Adrenal gland (tissue), 5 donors: ENCODE data around the gene HAPSTR1.
A peak's percentile ranks its signal among the peaks of the same experiment; 100 is the strongest.

Experiments
- CTCF ChIP-seq, 6 experiments: fragments of 450-650 bp in 4 of 6; fragments of 200-600 bp in 2 of 6; sonication (generic) in 1 of 6; IDR thresholded peaks; 1 replicate in 5 of 6; 2 replicates in 1 of 6; pipeline versions ENCODE4 v1.5.1 to v1.8.0; 2016 to 2021; ENCODE audit warnings: antibody characterized with exemption in 6 of 6, mild to moderate bottlenecking in 2 of 6, moderate library complexity in 1 of 6
- POLR2A ChIP-seq, 2 donors: fragments of 450-650 bp; IDR thresholded peaks; one replicate each; pipeline ENCODE4 v1.6.1; 2017; ENCODE audit warnings: antibody characterized with exemption in 2 of 2, mild to moderate bottlenecking in 2 of 2, moderate library complexity in 1 of 2
- donor health status: DM: no; HTN: no; CAD: no.

- TF ChIP-seq CTCF (IDR thresholded peaks at IDR 0.05) (no peak), POLR2A (IDR thresholded peaks at IDR 0.05) (peak in 1 of 2 donors; percentile 39)
Observed at GRCh38 chr16:9092978-9093344, 1.5 kb downstream of the HAPSTR1 start.
